HepG2 (cell line): Measurements from ENCODE around the gene MUC22.
"Not testable (repeated sequence)": the region's sequence is repeated elsewhere in the genome, so short reads cannot be mapped to it uniquely, and the experiment has no call there.

Experiments used
- CTCF ChIP-seq: sonication (generic); formaldehyde crosslinking; IDR thresholded peaks from 2 replicates; pipeline ENCODE4 v1.5.0; 2020; ENCODE audit warnings: mild to moderate bottlenecking, missing genetic modification reagents, moderate library complexity
- EZH2 ChIP-seq: conservative IDR thresholded peaks from 2 replicates; pipeline ENCODE4 v1.6.1; 2012; ENCODE audit warnings: mild to moderate bottlenecking, low read depth, low read length, moderate library complexity
- HDAC2 ChIP-seq: sonication (generic); formaldehyde crosslinking; IDR thresholded peaks from 2 replicates; pipeline ENCODE4 v1.4.0; 2020; ENCODE audit warnings: missing genetic modification reagents
- JUNB ChIP-seq: sonication (generic); formaldehyde crosslinking; IDR thresholded peaks from 2 replicates; pipeline ENCODE4 v1.8.0; 2022; ENCODE audit warnings: missing genetic modification reagents, mild to moderate bottlenecking, borderline replicate concordance
- KLF13 ChIP-seq: sonication (generic); formaldehyde crosslinking; IDR thresholded peaks from 2 replicates; pipeline ENCODE4 v1.4.0; 2020; ENCODE audit warnings: mild to moderate bottlenecking, missing genetic modification reagents
- NFATC3 ChIP-seq: sonication (generic); formaldehyde crosslinking; IDR thresholded peaks from 2 replicates; pipeline ENCODE4 v1.5.1; 2020; ENCODE audit warnings: mild to moderate bottlenecking, missing genetic modification reagents
- NR1H2 ChIP-seq: sonication (generic); formaldehyde crosslinking; IDR thresholded peaks from 2 replicates; pipeline ENCODE4 v1.8.1; 2022; ENCODE audit warnings: low read depth, missing genetic modification reagents, borderline replicate concordance
- POLR2A ChIP-seq, 2 experiments: IDR thresholded peaks; 2 replicates each; pipeline ENCODE4 v1.6.1; 2011; ENCODE audit warnings: low read depth in 2 of 2, low read length in 2 of 2, mild to moderate bottlenecking in 1 of 2, moderate library complexity in 1 of 2; ENCODE audit not compliant: insufficient read depth in 1 of 2
- SMC3 ChIP-seq: IDR thresholded peaks from 2 replicates; pipeline ENCODE4 v1.6.1; 2011; ENCODE audit warnings: low read length, improper control_type of control experiment
- STAT6 ChIP-seq: sonication (generic); formaldehyde crosslinking; IDR thresholded peaks from 2 replicates; pipeline ENCODE4 v1.4.0; 2020; ENCODE audit warnings: missing genetic modification reagents, mild to moderate bottlenecking, borderline replicate concordance
- ZNF75D ChIP-seq: sonication (generic); formaldehyde crosslinking; IDR thresholded peaks from 2 replicates; pipeline ENCODE4 v1.8.1; 2023; ENCODE audit warnings: missing genetic modification reagents, mild to moderate bottlenecking, borderline replicate concordance

DNA sequence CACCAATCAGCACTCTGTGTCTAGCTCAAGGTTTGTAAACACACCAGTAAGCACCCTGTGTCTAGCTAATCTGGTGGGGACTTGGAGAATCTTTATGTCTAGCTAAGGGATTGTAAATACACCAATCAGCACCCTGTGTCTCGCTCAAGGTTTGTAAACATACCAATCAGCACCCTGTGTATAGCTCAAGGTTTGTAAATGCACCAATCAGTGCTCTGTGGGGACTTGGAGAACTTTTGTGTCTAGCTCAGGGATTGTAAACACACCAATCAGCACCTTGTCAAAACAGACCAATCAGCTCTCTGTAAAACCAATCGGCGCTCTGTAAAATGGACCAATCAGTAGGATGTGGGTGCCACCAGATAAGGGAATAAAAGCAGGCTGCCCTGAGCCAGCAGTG is 7.2 kb downstream of the MUC22 start:
- not testable (repeated sequence) for TF ChIP-seq CTCF; NFATC3 (CRISPR knock-in tag); ZNF75D (CRISPR knock-in tag); STAT6 (CRISPR knock-in tag); KLF13; NR1H2 (CRISPR knock-in tag); EZH2; SMC3; HDAC2 (CRISPR knock-in tag); JUNB (CRISPR knock-in tag); POLR2A (IDR thresholded peaks at IDR 0.05; ENCODE audit: insufficient read depth in 1 of 2, low read depth in 2 of 2, low read length in 2 of 2)
